OCI-LY3 (cell line): ENCODE measurements around the gene SIL1.

ENCODE experiments used
- EZH2phosphoT487 ChIP-seq: fragments of 200-600 bp; shearing (Covaris generic); IDR thresholded peaks from 2 replicates; pipeline ENCODE4 v1.6.1; 2018; ENCODE audit warnings: antibody characterized with exemption, mixed run types, low read depth
- TF ChIP-seq, protein P1 (sequence below): fragments of 200-600, 300-600 bp; sonication (generic); IDR thresholded peaks from 2 replicates; pipeline ENCODE4 v1.5.1; 2014; ENCODE audit warnings: antibody characterized with exemption, low read length, low read depth

GRCh38 chr5:139079225-139079990 lies 118.8 kb downstream of the SIL1 start:
- TF ChIP-seq EZH2phosphoT487 = no peak
- TF ChIP-seq, protein P1, sequence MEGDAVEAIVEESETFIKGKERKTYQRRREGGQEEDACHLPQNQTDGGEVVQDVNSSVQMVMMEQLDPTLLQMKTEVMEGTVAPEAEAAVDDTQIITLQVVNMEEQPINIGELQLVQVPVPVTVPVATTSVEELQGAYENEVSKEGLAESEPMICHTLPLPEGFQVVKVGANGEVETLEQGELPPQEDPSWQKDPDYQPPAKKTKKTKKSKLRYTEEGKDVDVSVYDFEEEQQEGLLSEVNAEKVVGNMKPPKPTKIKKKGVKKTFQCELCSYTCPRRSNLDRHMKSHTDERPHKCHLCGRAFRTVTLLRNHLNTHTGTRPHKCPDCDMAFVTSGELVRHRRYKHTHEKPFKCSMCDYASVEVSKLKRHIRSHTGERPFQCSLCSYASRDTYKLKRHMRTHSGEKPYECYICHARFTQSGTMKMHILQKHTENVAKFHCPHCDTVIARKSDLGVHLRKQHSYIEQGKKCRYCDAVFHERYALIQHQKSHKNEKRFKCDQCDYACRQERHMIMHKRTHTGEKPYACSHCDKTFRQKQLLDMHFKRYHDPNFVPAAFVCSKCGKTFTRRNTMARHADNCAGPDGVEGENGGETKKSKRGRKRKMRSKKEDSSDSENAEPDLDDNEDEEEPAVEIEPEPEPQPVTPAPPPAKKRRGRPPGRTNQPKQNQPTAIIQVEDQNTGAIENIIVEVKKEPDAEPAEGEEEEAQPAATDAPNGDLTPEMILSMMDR = no peak
